H1 (cell line): ENCODE measurements around the gene CPSF7. TPM values are rescaled to one million over a fixed set of nuclear protein-coding genes. Genes with fewer than 3 reads are reported as not detected.
A peak's percentile ranks its signal among the peaks of the same experiment; 100 is the strongest.

Experiments used
- BCL11A ChIP-seq, 2 experiments: IDR thresholded peaks; one replicate each; pipeline ENCODE4 v1.6.1; 2011; ENCODE audit warnings: low read depth in 2 of 2, low read length in 2 of 2, mild to moderate bottlenecking in 2 of 2
- CHD1 ChIP-seq: IDR thresholded peaks from 2 replicates; pipeline ENCODE4 v1.6.1; 2012; ENCODE audit warnings: low read depth, low read length, improper control_type of control experiment
- CHD2 ChIP-seq: IDR thresholded peaks from 2 replicates; pipeline ENCODE4 v1.6.1; 2012; ENCODE audit warnings: low read length, improper control_type of control experiment
- CREB1 ChIP-seq: IDR thresholded peaks from 2 replicates; pipeline ENCODE4 v1.6.1; 2012; ENCODE audit warnings: inconsistent platforms
- FOSL1 ChIP-seq: IDR thresholded peaks from 2 replicates; pipeline ENCODE4 v1.6.1; 2011; ENCODE audit warnings: mild to moderate bottlenecking, low read depth, low read length, moderate library complexity; ENCODE audit not compliant: insufficient read depth
- NANOG ChIP-seq: IDR thresholded peaks from 2 replicates; pipeline ENCODE4 v1.6.1; 2011; ENCODE audit warnings: low read length, low read depth, mild to moderate bottlenecking, inconsistent platforms; ENCODE audit not compliant: insufficient read depth, poor library complexity, severe bottlenecking
- POLR2A ChIP-seq, 2 experiments: IDR thresholded peaks; 1 replicate in 1 of 2; 2 replicates in 1 of 2; pipeline ENCODE4 v1.6.1; 2011; ENCODE audit warnings: low read depth in 2 of 2, low read length in 2 of 2, mild to moderate bottlenecking in 2 of 2; ENCODE audit errors: control extremely low read depth in 1 of 2
- RAD21 ChIP-seq, 2 experiments: IDR thresholded peaks in 1 of 2; conservative IDR thresholded peaks in 1 of 2; 2 replicates each; pipeline ENCODE4 v1.6.1; 2011; ENCODE audit warnings: low read depth in 2 of 2, low read length in 2 of 2, improper control_type of control experiment in 1 of 2, inconsistent platforms in 1 of 2, mild to moderate bottlenecking in 1 of 2, moderate library complexity in 1 of 2
- RXRA ChIP-seq: IDR thresholded peaks from 2 replicates; pipeline ENCODE4 v1.6.1; 2011; ENCODE audit warnings: low read depth, mild to moderate bottlenecking, low read length, moderate library complexity; ENCODE audit not compliant: insufficient read depth
- SRF ChIP-seq: IDR thresholded peaks from 2 replicates; pipeline ENCODE4 v1.6.1; 2011; ENCODE audit warnings: mild to moderate bottlenecking, low read depth, low read length, moderate library complexity
- polyA plus RNA-seq, 7 experiments: library from polyadenylated mRNA; depleted of rRNA in 3 of 7; stranded (reverse) in 5 of 7; unstranded in 2 of 7; fragments of >200 nt in 5 of 7; fragments of 200-250 nt in 2 of 7; gene quantifications; 1 replicate in 5 of 7; 2 replicates in 1 of 7; 4 replicates in 1 of 7; pipeline versions ENCODE4 v1.2.1 to v1.2.3, GENCODE V29; 2011 to 2013; ENCODE audit warnings: missing spikeins in 2 of 7, mixed read lengths in 2 of 7
- total RNA-seq: library from RNA; stranded (reverse); fragmentation: NEBNext Ultra II Directional; extraction: Animal tissue kit (Norgen Biotek cat#: 25700); gene quantifications from 2 replicates; pipeline ENCODE4 v1.2.1, GENCODE V29; 2021
- TF ChIP-seq, protein P1 (sequence below): fragments of 300-600 bp; sonication (generic); IDR thresholded peaks from 2 replicates; pipeline ENCODE4 v1.7.1; 2012; ENCODE audit warnings: low read length, moderate library complexity, mild to moderate bottlenecking, inconsistent platforms; ENCODE audit not compliant: insufficient replicate concordance
- TF ChIP-seq, protein P2 (sequence below): IDR thresholded peaks from 2 replicates; pipeline ENCODE4 v1.6.1; 2012; ENCODE audit warnings: inconsistent platforms

The CPSF7 gene
- total and polyA plus RNA-seq, 2 of the 8 experiments (the other 6 are each of a cell fraction or from before 2014, with no cell fraction given), result 95.9 to 122 TPM

DNA sequence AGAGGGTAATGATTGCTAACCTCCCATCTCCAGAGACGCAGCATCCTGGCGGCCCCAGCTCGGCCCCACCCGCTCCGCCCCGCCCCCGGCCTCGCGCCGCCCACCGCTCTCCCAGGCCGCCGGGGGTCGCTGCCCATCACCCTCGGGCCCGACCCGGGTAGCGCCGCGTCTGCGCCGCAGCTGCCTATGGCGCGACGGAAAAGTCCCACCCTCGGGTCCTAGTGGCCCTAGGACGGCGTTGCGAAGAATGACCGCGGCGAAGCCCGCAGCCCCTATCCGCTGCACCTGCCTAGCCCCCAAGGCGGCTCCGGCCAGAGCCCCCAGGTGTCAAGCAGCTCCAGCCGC is 457 bp downstream of the CPSF7 start (continued):
- TF ChIP-seq, protein P1, sequence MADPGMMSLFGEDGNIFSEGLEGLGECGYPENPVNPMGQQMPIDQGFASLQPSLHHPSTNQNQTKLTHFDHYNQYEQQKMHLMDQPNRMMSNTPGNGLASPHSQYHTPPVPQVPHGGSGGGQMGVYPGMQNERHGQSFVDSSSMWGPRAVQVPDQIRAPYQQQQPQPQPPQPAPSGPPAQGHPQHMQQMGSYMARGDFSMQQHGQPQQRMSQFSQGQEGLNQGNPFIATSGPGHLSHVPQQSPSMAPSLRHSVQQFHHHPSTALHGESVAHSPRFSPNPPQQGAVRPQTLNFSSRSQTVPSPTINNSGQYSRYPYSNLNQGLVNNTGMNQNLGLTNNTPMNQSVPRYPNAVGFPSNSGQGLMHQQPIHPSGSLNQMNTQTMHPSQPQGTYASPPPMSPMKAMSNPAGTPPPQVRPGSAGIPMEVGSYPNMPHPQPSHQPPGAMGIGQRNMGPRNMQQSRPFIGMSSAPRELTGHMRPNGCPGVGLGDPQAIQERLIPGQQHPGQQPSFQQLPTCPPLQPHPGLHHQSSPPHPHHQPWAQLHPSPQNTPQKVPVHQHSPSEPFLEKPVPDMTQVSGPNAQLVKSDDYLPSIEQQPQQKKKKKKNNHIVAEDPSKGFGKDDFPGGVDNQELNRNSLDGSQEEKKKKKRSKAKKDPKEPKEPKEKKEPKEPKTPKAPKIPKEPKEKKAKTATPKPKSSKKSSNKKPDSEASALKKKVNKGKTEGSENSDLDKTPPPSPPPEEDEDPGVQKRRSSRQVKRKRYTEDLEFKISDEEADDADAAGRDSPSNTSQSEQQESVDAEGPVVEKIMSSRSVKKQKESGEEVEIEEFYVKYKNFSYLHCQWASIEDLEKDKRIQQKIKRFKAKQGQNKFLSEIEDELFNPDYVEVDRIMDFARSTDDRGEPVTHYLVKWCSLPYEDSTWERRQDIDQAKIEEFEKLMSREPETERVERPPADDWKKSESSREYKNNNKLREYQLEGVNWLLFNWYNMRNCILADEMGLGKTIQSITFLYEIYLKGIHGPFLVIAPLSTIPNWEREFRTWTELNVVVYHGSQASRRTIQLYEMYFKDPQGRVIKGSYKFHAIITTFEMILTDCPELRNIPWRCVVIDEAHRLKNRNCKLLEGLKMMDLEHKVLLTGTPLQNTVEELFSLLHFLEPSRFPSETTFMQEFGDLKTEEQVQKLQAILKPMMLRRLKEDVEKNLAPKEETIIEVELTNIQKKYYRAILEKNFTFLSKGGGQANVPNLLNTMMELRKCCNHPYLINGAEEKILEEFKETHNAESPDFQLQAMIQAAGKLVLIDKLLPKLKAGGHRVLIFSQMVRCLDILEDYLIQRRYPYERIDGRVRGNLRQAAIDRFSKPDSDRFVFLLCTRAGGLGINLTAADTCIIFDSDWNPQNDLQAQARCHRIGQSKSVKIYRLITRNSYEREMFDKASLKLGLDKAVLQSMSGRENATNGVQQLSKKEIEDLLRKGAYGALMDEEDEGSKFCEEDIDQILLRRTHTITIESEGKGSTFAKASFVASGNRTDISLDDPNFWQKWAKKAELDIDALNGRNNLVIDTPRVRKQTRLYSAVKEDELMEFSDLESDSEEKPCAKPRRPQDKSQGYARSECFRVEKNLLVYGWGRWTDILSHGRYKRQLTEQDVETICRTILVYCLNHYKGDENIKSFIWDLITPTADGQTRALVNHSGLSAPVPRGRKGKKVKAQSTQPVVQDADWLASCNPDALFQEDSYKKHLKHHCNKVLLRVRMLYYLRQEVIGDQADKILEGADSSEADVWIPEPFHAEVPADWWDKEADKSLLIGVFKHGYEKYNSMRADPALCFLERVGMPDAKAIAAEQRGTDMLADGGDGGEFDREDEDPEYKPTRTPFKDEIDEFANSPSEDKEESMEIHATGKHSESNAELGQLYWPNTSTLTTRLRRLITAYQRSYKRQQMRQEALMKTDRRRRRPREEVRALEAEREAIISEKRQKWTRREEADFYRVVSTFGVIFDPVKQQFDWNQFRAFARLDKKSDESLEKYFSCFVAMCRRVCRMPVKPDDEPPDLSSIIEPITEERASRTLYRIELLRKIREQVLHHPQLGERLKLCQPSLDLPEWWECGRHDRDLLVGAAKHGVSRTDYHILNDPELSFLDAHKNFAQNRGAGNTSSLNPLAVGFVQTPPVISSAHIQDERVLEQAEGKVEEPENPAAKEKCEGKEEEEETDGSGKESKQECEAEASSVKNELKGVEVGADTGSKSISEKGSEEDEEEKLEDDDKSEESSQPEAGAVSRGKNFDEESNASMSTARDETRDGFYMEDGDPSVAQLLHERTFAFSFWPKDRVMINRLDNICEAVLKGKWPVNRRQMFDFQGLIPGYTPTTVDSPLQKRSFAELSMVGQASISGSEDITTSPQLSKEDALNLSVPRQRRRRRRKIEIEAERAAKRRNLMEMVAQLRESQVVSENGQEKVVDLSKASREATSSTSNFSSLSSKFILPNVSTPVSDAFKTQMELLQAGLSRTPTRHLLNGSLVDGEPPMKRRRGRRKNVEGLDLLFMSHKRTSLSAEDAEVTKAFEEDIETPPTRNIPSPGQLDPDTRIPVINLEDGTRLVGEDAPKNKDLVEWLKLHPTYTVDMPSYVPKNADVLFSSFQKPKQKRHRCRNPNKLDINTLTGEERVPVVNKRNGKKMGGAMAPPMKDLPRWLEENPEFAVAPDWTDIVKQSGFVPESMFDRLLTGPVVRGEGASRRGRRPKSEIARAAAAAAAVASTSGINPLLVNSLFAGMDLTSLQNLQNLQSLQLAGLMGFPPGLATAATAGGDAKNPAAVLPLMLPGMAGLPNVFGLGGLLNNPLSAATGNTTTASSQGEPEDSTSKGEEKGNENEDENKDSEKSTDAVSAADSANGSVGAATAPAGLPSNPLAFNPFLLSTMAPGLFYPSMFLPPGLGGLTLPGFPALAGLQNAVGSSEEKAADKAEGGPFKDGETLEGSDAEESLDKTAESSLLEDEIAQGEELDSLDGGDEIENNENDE, result no peak
- TF ChIP-seq POLR2A (IDR thresholded peaks at IDR 0.05; ENCODE audit: control extremely low read depth in 1 of 2, low read depth in 2 of 2, low read length in 2 of 2) (peak in 1 of 2 experiments; percentile 76; a peak in 2 of 3 replicates), FOSL1 (no peak), RAD21 (IDR thresholded peaks at IDR 0.05 in 1 of 2, conservative IDR thresholded peaks at IDR 0.05 in 1 of 2; ENCODE audit: low read depth in 2 of 2, low read length in 2 of 2) (0 out of 4 replicates have a peak, but pooled peaks of 1 of the 2 experiments have one; percentile 6), RXRA (no peak), SRF (no peak), CHD1 (no peak), CHD2 (no peak), NANOG (no peak), CREB1 (peak; percentile 56; the same call in 1 of the 2 replicates), BCL11A (IDR thresholded peaks at IDR 0.05; ENCODE audit: low read depth in 2 of 2, low read length in 2 of 2) (no peak)
- TF ChIP-seq, protein P2, sequence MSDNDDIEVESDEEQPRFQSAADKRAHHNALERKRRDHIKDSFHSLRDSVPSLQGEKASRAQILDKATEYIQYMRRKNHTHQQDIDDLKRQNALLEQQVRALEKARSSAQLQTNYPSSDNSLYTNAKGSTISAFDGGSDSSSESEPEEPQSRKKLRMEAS, result no peak
